Adrenal gland (tissue), 12 donors: Measurements from ENCODE around the gene LRRC4C. TPM values are rescaled to one million over a fixed set of nuclear protein-coding genes. Genes with fewer than 3 reads are reported as not detected.

Source experiments
- DNase-seq, 7 donors: peaks; one replicate each; pipeline ENCODE4 v3.0.0-alpha.2; 2019 to 2020
- H3K27ac ChIP-seq, 5 donors: fragments of 200-600 bp; sonication (generic) in 4 of 5; 1 replicate in 3 of 5; 2 replicates in 2 of 5; pipeline versions ENCODE4 v1.5.1 to v1.8.0; 2016 to 2020; ENCODE audit warnings: mild to moderate bottlenecking in 1 of 5
- H3K27me3 ChIP-seq: fragments of 200-600 bp; 2 replicates; pipeline ENCODE4 v1.8.0; 2021
- H3K36me3 ChIP-seq, 2 donors: fragments of 200-600 bp; replicated peaks in 1 of 2; 1 replicate in 1 of 2; 2 replicates in 1 of 2; pipeline versions ENCODE4 v1.5.1 to v1.8.0; 2018 to 2022
- H3K4me1 ChIP-seq, 2 donors: fragments of 200-600 bp; replicated peaks in 1 of 2; 1 replicate in 1 of 2; 2 replicates in 1 of 2; pipeline versions ENCODE4 v1.5.1 to v1.8.0; 2018 to 2021
- H3K4me3 ChIP-seq, 4 donors: fragments of 200-600 bp; sonication (generic) in 3 of 4; one replicate each; pipeline ENCODE4 v1.5.1; 2016 to 2018
- H3K9me3 ChIP-seq, 3 donors: fragments of 200-600 bp; sonication (generic) in 1 of 3; replicated peaks in 1 of 3; 1 replicate in 2 of 3; 2 replicates in 1 of 3; pipeline versions ENCODE4 v1.5.1 to v1.8.0; 2016 to 2021
- POLR2A ChIP-seq, 2 donors: fragments of 450-650 bp; IDR thresholded peaks; one replicate each; pipeline ENCODE4 v1.6.1; 2017; ENCODE audit warnings: antibody characterized with exemption in 2 of 2, mild to moderate bottlenecking in 2 of 2, moderate library complexity in 1 of 2
- WGBS, 4 donors: extraction: QIAGEN DNeasy Blood & Tissue Kit in 2 of 4; methylation state at CpG; one replicate each; pipeline versions ENCODE4 v1.1.5 to v1.1.7; 2013 to 2017; 5-methylcytosine and 5-hydroxymethylcytosine counted together
- intact Hi-C, 2 donors: fragments of 100-400 bp; cut with DNase I; formaldehyde crosslinking; loops; one replicate each; pipeline versions ENCODE4 v1.14.1 to v1.15.0; 2022 to 2023
- polyA plus RNA-seq, 3 donors: library from polyadenylated mRNA; stranded (reverse); fragments of 200-250 nt in 2 of 3; fragments of 350-450 nt in 1 of 3; fragmentation: Illumina TruSeq in 1 of 3; extraction: RNeasy Lipid Tissue Mini Kit (QIAGEN cat#74804) in 1 of 3; gene quantifications; one replicate each; pipeline ENCODE4 v1.2.3, GENCODE V29; 2013 to 2014
- total RNA-seq, 9 donors: library from RNA; depleted of rRNA in 4 of 9; stranded (reverse); fragments of >200 nt in 4 of 9; fragments of 120-200 nt in 1 of 9; fragmentation: NEBNext Ultra II Directional in 1 of 9; extraction: Animal tissue kit (Norgen Biotek cat#: 25700) in 1 of 9; gene quantifications; one replicate each; pipeline versions ENCODE4 v1.1.0 to v1.2.4, GENCODE V29; 2013 to 2023
- TF ChIP-seq, protein P1 (sequence below), 6 experiments: fragments of 450-650 bp in 4 of 6; fragments of 200-600 bp in 2 of 6; sonication (generic) in 1 of 6; IDR thresholded peaks; 1 replicate in 5 of 6; 2 replicates in 1 of 6; pipeline versions ENCODE4 v1.5.1 to v1.8.0; 2016 to 2021; ENCODE audit warnings: antibody characterized with exemption in 6 of 6, mild to moderate bottlenecking in 2 of 6, moderate library complexity in 1 of 6
- donor health status: healthy with polysubstance abuse.
- donor health status: Bipolar disorder and iron deficiency.
- donor health status: DM: yes; HTN: yes; CAD: no.
- donor health status: DM: no; HTN: no; CAD: no.
- donor health status: DM: no; HTN: no; CAD: no.
- donor health status: DM: yes; HTN: yes; CAD: no.

Gene LRRC4C
- total and polyA plus RNA-seq, 12 donors: 1.0 to 10.6 (median 5.5) TPM

DNA sequence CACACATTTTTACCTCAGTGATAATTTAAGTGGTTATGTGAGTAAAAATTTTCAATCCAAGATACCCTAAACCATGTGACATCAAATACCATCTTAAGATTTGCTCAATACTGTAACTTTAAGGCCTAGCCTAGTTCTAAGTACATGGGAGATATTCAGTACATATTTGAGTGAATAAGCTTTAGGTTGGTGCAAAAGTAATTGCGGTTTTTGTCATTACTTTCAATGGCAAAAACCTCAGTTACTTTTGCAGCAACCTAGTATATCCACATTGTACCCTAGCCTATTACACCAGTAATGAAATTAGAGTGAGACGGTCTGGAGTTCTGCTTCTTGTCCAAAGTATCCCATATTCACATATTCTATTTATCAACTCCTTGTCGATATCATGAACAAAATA lies 700.1 kb downstream of the LRRC4C start:
- no peaks in the 10 kb centered on the region for H3K27me3 ChIP-seq

GRCh38 chr11:40754297-40754696 lies 705.2 kb downstream of the LRRC4C start:
- H3K9me3 ChIP-seq: peaks cover 0 to 4% (median 0%) of the 10 kb centered on the region in 3 donors
- H3K27ac ChIP-seq: no peak overlapping the region
- H3K27me3 ChIP-seq: no peaks in the 10 kb centered on the region
- no peaks in the 10 kb centered on the region for H3K36me3 ChIP-seq
- intact Hi-C loops: no loop called here
- no peak for DNase-seq
- TF ChIP-seq, protein P1, sequence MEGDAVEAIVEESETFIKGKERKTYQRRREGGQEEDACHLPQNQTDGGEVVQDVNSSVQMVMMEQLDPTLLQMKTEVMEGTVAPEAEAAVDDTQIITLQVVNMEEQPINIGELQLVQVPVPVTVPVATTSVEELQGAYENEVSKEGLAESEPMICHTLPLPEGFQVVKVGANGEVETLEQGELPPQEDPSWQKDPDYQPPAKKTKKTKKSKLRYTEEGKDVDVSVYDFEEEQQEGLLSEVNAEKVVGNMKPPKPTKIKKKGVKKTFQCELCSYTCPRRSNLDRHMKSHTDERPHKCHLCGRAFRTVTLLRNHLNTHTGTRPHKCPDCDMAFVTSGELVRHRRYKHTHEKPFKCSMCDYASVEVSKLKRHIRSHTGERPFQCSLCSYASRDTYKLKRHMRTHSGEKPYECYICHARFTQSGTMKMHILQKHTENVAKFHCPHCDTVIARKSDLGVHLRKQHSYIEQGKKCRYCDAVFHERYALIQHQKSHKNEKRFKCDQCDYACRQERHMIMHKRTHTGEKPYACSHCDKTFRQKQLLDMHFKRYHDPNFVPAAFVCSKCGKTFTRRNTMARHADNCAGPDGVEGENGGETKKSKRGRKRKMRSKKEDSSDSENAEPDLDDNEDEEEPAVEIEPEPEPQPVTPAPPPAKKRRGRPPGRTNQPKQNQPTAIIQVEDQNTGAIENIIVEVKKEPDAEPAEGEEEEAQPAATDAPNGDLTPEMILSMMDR (IDR thresholded peaks at IDR 0.05): no peak
- TF ChIP-seq POLR2A (IDR thresholded peaks at IDR 0.05): no peak
- WGBS, 4 donors: 65 to 86% (median 82%) methylated on average over 2 of the region's 2 CpGs
- no peak overlapping the region for H3K4me3 ChIP-seq
- H3K4me1 ChIP-seq: no peaks in the 10 kb centered on the region

More for the DNA sequence above, 700.1 kb downstream of the LRRC4C start:
- no peak for TF ChIP-seq POLR2A (IDR thresholded peaks at IDR 0.05)
- TF ChIP-seq, protein P1 (IDR thresholded peaks at IDR 0.05): no peak
- H3K9me3 ChIP-seq: no peaks in the 10 kb centered on the region
- intact Hi-C loops: no loop called here
- no peaks in the 10 kb centered on the region for H3K4me1 ChIP-seq
- no peak overlapping the region for H3K4me3 ChIP-seq
- no peaks in the 10 kb centered on the region for H3K36me3 ChIP-seq
- no peak overlapping the region for H3K27ac ChIP-seq
- no peak for DNase-seq
- 84 to 96% (median 91%) methylated on average over 3 of the region's 3 CpGs for WGBS, 4 donors

DNA sequence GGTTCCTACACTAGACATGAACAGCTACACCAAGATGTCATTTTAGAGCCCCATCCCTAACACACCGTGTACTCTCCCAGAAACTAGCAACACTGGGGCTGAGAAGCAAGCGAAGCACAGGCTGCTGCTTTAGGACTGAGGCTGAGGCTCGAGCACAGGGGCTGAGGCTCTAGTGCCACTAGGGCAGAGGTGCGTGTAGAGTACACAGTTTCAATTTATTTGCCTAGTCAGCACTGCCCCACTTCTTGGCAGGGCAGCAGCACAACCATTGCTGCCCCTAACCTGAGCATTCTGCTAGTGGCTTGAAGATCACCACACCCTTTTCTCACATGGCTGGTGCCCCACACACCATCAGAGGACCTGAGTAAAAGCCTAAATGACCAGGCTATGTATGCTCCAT lies 713.2 kb downstream of the LRRC4C start:
- Histone ChIP-seq H3K9me3 (peaks cover 0 to under 1% (median 0%) of the 10 kb centered on the region in 3 donors), H3K4me3 (no peak overlapping the region), H3K36me3 (no peaks in the 10 kb centered on the region), H3K4me1 (no peaks in the 10 kb centered on the region), H3K27ac (no peak overlapping the region), H3K27me3 (no peaks in the 10 kb centered on the region)
- DNase-seq: no peak
- WGBS, 4 donors: 61 to 93% (median 65%) methylated on average over 3 to 4 of the region's 4 CpGs
- TF ChIP-seq POLR2A (IDR thresholded peaks at IDR 0.05): no peak
- TF ChIP-seq, protein P1 (IDR thresholded peaks at IDR 0.05): no peak
- intact Hi-C loops: no loop called here

DNA sequence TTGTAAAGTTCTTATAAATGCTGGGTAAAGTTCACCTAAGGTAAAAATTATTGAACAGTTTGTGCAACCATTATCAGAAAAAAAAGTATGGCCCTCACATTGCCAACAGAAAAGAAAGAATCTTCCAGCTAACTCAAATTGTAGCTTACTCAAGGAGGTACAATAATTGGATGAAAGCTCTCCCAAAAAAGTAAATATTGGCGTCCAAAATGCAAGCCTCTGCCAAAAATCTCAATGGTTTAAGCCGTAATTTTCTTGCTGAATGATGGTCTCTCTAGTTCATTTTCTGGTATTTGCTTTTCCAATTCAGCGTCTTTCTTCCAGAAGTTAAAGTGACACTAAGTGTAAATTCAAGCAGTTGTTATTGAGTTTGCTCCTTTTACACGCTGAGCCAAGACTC lies 727.3 kb downstream of the LRRC4C start:
- Histone ChIP-seq H3K9me3 (no peaks in the 10 kb centered on the region), H3K36me3 (no peaks in the 10 kb centered on the region), H3K27me3 (no peaks in the 10 kb centered on the region), H3K4me3 (no peak overlapping the region), H3K27ac (no peak overlapping the region), H3K4me1 (no peaks in the 10 kb centered on the region)
- DNase-seq: no peak
- TF ChIP-seq, protein P1 (IDR thresholded peaks at IDR 0.05): no peak
- no peak for TF ChIP-seq POLR2A (IDR thresholded peaks at IDR 0.05)
- intact Hi-C loops: no loop called here
- 62 to 68% (median 64%) methylated on average over 4 of the region's 4 CpGs for WGBS, 4 donors
